Fibroblast of skin of left biceps (primary cell): Measurements from ENCODE around the gene CDC37.
A peak's percentile ranks its signal among the peaks of the same experiment; 100 is the strongest.
"Not testable (repeated sequence)": the region's sequence is repeated elsewhere in the genome, so short reads cannot be mapped to it uniquely, and the experiment has no call there.

Experiments used
- DNase-seq, 2 experiments: peaks; one replicate each; pipeline ENCODE4 v3.0.0-alpha.2; 2013; ENCODE audit warnings: low read depth in 2 of 2

Gene CDC37

DNA sequence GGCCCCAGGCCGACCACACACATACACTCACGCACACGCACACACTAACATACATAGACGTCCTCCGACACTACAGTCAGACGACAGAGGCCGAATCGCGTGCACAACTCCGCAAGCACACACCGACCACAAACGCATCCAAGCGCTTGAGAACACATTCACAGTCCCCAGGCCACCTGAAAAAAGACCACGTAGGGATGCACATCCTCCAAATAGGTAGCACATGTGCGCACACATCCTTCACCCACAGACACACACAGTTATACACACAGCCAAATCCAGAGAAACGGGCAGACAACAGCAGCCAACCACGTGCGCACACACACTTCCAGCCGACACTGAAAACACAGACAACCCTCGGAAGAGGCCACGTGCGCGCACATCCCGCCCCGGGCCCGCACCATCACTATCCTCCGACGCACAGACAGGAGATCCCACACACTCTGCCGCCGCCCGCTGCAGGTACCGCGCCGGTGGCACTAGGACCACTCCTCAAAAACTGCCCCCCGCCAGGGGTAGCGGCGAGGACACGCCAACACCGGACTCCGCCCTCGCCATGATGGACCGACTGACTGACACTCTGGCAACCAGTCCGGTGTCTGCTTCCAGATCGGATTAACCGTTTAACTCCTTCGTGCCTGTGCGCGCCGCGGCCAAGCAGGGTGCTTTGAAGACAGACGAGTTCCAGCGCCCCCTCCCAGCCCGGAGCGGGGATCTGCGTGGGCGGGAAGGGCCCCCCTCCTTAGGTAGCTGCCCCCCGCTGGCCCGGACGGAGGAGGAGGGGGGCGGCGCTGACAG, 16.5 kb upstream of the CDC37 start:
- no peak for DNase-seq

DNA sequence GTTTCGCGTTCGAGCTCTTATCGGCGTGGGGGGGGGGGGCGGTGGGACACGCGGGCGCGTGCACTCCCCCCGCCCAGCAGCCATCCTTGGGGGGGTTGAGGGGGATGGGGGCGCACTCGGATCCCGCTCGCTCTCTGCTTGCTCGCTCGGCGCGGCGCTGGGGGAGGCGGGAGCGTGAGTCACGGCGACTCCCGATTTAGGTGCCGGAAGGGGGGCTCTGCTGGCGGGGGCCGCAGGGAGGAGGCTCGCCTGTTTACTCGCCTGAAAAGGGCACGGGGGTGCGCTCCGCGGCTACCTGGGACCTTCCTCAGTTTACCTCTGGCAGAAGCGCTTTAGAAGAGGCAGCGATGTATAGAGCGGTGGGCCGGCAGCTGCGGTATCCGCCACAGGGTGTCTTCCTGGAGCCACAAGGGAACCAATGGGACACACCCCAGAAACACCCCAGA, 15.9 kb upstream of the CDC37 start:
- DNase-seq: no peak

DNA sequence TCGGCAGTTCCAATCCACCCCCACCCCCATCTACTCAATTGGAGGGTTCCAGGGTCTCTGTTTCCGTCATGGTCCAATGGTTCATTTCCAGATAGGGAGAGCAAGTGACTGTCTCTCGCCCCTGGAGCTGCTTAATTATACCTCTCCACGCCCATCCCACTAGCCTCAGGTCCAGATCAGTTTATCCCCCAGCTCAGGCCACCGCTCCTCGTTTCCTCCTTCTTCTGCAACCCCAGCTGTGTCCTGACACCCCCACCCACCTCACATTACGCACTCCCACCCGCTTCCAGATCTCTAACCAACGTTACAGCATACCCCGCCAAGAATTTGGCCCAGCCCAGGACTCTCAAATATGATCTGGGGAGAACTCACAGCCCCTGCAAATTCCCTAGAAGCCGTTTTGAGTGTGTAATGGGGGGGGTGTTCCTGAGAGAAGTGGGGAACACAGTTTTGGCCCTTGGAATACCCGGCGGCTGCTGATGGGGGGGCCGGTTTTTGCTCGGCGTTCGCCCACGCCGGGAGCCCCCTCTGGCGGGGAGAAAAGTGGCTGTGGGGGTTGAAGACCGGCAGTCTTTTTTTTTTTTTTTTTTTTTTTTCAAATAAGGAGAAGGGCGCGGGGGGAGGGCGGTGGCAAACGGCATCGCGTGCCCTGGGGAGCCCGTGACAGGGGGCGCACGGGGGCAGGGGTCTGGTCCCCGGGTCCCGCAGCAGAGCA, 15.3 kb upstream of the CDC37 start:
- no peak for DNase-seq

DNA sequence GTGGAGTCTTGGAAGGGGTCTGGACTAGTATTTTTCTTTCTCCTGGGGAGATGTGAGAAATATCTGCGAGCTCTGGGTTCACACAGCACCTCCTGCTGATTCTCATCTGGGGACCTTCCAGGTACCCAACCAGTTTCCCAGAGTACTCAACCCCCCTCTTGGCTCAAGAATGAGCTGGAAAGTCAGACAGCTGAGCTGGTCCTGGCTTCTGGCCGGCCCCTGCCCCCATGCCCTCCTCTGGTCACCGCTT, 14.8 kb upstream of the CDC37 start:
- DNase-seq: no peak

DNA sequence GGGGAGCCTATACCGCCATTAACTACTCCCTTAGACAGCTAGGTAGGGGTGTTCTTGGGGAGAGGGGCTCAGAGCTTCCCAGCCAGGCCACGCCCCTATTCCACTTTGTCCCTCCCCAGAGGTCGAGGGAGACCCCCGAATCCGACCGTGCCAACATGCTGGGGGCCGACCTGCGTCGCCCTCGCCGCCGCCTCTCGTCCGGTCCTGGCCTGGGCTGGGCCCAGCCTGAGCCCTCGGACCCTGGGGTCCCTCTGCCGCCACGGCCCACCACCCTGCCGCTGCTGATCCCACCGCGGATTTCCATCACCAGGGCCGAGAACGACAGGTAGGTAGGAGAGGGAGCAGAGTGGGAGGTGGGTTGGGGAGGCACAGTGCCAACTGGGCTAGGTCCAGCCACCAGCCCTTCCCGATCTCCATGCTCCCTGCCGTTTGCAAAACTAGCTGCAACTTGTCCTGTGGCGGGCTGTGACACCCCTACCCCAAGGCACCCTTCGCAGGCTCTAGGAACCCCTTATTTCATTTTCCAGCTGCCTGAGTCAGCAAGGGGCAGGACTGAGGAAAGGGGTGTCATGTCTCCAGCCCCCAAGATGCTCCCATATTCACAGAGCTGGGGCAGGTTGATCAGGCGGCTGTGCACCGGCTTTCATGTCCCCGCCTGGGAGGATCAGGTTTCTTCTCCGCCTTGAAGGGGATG, 14.3 kb upstream of the CDC37 start:
- DNase-seq: no peak

DNA sequence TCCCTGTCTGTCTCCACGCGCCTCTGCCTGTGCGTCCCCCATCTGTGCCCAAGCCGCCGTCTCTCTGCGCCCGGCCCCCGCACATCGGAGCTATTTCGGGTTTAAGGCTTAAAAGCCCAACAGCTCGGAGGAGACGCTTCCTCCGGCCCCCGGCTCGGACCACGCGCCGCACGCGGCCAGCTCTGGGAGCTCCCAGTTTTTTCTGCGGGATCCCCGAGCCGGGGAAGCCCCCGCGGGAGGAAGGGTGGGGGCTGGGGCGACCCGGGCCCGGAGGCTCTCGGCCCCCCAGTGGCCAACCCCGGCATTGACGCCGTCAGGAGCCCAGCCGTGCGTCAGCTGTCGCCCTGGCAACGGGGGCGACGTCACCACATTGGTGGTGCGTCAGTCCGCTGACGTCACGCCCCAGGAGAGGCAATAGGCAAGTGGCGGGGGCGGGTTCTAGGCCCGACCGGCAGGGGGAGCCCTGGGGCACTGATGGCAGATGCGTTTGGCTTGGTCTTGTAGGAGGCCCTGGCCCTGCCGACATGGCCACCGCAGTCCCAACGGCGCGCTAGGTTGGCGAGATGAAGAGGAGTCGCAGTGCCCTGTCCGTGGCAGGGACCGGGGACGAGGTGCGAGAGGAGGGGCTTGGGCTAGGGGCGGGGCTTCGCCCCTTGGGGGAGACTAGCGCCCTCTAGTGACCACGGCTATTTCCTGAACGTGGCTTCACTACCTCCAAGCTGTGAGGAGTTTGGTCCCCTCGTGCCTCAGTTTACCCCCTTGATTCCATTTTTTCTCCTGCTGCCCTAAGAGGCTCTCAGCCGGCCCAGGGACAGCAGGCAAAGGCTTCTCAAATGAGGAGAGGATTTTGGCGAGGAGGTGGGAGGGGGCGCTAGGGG, 13.3 kb upstream of the CDC37 start:
- peak; percentile 60 to 64 for DNase-seq

DNA sequence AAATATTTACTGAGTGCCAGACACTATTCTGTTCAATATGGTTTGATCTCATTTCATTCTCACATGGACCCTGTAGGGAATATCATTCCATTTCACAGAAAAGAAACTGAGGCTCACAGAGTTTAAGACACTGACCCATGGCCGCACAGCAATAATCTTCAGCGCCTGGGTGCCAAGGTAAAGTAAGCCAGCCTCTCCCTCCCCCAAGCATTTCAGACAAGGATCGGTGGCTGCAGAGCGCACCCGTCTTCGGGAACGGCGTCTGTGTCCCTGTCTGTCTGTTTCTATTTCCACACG, 12.7 kb upstream of the CDC37 start:
- DNase-seq: no peak

DNA sequence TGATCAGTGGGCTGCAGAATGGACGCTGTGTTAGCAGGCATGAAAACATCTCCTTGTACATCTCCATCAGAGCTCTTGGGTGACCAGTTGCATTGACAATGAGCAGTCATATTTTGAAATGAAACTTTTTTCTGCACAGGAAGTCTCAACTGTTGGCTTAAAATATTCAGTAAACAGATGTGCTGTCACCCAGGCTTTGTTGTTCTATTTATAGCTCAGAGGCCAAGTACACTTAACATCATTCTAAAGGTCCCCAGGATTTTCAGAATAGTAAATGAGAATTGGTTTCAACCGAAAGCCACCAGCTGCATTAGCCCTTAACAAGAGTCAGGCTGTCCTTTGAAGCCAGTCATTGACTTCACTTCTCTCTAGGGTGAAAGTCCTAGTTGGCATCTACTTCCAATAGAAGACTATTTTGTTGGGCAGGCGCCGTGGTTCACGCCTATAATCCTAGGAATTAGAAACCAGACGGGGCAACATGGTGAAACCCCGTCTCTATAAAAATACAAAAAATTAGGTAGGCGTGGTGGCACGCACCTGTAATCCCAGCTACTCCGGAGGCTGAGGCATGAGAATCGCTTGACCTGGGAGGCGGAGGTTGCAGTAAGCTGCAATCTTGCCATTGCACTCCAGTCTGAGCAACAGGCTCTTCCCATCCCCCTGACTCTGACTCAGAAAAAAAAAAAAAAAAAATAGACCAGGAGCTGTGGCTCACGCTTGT, 9.1 kb upstream of the CDC37 start:
- DNase-seq: no peak

DNA sequence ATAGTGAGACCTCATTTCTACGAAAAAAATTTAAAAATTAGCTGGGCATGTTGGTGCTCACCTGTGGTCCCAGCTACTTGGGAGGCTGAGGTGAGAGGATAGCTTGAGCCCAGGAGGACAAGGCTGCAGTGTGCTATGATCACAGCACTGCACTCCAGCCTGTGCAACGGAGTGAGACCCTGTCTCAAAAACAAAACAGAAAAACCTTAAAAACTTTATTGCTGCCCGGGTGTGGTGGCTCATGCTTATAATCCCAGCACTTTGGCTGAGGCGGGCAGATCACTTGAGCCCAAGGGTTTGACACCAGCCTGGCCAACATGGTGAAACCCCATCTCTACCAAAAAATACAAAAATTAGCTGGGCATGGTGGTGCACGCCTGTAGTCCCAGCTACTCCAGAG, 7.9 kb upstream of the CDC37 start:
- not testable (repeated sequence) for DNase-seq

DNA sequence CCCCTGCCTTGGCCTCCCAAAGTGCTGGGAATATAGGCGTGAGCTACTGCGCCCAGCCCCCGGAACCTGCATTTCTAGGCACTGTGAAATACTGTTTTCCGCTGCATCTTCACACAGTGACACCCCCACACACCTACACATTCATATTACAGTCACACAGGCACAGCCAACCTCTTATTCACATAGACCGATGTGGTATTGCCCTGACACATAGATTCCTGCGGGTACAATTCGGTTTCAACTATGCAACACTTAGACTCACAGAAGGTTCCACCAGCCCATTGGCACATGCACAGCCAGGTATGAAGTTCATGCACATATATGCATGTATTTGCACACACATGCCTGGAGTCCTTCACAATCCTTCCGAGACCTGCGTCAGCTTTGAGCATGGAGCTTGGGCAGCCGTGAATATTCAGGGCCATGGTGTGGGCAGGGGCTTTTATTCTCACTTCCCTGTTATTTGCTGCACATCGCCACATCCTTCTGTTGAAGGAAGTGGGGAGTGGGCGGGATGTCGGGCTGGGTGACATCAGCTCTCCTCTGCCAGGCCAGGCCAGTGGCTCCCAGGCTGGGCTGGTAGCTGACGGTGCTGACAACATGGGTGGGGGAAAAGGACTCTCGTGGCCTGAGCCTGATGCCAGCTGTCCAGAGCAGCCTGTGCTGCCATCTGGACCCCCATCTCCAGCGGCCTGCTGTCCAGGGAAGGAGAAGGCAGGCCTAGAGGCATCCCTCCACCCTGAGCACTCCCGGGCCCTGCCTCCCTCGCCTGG, 5.4 kb upstream of the CDC37 start:
- DNase-seq: no peak

DNA sequence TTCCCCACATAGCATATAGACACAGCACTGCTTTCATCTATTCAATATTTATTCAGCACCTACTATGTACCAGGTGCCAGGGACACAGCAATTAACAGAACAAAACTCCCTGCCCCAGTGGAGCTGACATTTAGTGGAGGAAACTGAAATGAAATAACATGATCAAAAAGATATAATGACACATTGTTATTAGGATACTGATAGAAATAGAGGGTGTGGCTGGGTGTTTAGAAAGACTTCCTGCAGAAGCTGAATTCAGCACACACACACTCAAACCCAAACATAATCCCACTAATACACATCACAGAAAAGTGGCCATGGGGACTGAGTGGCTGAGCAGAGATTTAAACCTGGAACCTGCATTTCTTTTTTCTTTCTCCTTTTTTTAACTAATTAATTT, 3.8 kb upstream of the CDC37 start:
- DNase-seq: no peak

DNA sequence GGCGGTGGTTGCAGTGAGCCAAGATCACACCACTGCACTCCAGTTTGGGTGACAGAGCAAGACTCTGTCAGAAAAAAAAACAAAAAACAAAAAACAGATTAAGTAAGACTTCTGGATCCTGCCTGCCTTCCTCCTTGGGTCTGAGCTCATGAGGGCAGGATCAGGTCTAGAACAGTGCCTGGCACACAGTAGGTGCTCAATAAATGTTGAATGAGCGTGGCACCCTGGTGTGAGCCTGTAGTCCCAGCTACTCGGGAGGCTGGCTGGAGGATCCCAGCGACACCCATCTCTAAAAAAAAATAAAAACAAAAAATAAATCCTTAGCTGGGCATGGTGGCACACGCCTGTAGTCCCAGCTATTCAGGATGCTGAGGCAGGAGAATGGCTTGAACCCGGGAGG, 2.8 kb upstream of the CDC37 start:
- no peak for DNase-seq

DNA sequence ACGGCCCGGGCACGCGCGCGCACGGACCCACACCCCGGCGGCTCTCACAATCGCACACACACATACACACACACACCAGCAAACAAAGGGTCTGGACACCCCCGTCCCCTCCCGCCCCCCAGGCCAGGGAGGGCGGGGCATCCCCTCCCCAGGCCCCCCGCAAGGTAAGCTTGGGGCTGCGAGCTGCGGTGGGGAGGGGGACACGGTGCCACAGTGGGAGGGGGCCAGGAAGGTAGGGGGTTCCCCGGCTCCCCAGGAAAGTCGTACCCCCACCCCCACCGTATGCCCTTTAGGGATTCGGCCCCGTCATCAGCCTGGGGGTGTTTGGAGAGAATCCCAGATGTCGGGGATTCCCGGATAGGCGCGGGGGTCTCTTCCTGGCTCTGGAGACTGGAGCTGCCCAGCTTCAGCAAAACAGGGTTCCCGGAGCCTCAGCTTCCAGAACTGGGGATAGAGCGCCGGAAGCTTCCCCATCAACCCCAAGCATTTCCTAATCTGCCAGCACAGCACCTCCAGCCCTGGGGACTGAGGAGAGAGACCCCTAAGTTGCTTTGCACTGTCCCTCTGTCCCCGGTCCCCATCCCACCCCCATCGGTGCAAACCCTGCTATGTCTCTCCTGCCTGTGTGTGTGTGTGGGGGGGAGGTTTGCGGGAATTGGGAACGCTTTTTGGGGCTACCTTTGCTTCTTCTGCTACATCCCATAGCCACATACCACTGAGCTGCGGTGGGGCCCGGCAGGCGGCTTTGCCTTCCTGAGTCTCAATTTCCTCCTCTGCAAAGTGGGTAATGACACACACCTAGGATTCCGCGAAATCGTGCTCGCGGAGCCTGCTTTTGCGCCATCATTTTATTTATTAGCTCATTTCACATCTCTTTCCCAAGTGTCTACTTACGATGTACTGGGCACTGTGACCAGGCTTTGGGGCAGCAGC, 1.8 kb upstream of the CDC37 start:
- DNase-seq: no peak

DNA sequence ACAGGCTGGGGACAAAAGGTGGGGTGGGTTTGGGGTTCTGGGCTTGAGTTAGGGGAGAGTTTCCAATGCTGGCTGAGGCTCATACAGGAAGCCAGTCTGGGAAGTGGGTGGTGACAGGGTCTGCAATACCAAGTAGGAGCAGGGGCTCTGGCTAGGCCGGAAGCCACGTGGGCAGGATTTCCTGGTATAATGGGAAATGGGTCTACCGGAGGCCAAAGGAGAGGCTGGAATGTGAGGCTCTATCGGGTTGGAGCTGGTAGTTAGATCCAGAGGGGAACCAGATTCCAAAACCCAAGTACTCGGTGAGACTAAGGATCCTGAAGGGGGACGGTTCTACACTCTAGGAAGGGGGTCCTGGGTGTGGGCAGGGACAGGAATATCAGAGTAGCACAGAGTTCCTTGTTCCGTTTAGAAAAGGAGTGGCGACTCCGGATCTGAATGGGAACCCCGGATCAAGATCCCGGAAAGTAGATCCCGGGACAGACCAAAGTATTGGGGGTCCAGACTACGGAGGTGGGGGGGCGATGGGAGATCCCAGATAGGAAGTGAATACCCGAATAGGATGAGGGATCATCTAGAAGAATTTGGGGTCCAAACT, 802 bp downstream of the CDC37 start:
- no peak for DNase-seq

DNA sequence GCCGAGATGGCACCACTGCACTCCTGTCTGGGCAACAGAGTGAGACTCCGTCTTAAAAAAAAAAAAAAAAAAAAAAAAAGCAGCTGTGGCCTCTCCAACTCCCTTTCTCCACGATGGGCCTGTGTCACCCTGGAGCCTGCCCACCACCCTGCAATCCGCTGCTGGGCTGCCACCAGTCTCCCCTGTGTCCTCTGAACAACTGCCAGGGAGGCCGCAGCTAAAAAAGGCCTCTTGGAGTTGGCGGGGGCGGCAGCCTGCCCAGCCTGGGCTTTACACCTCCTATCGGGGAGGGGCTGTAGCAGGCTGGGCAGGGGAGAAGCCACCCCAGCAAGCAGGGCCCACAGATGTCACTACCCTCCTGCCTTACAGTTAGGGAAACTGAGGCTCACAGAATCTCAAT, 3.5 kb downstream of the CDC37 start:
- DNase-seq: no peak

DNA sequence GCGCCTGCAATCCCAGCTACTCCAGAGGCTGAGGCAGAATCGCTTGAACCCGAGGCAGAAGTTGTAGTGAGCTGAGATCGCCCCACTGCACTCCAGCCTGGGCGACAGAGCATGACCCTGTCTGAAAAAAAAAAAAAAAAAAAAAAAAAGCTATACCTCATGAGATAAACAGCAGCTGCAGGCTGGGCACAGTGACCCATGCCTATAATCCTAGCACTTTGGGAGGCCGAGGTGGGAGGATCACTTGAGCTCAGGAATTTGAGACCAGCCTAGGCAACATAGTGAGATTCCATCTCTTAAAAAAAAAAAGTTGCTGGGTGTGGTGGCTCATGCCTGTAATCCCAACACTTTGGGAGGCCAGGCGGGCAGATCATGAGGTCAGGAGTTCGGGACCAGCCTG, 4.0 kb downstream of the CDC37 start:
- DNase-seq: not testable (repeated sequence)

DNA sequence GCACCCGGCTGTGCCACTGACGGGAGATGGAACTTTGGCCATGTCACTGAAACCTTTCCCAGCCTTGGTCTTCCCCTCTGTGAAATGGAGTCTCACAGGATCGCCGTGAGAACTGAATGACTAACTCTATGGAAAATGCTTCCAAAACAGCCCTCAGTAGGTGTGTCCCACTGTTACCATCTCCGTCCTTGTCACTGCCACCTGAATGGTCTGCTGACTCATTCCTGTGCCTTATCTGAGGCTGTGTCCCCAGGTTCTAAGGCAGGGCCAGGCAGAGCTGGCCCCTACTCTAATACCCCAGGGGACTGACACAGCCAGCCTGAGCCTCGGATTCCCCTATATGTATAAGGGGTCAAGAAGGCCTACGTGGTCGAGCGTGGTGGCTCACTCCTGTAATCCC, 4.5 kb downstream of the CDC37 start:
- no peak for DNase-seq

DNA sequence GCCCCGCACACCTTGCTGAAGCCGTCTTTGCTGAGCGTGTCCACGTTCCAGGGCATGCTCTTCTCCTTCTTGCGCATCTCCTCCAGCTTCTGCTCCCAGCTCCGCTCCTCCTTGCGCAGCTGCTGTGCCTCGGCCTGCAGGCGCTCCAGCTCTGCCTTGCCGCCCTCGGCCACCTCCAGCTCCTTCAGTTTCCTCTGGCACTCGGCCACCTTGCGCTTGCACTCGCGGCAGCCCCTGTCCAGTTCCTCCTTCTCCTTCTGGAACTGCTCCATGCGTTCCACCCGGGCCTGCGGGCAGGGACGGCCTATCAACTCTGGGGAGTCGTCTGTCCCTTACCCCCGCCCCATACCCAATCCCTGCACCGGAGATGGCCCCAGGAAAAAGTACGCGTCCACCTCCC, 7.4 kb downstream of the CDC37 start:
- DNase-seq: no peak

DNA sequence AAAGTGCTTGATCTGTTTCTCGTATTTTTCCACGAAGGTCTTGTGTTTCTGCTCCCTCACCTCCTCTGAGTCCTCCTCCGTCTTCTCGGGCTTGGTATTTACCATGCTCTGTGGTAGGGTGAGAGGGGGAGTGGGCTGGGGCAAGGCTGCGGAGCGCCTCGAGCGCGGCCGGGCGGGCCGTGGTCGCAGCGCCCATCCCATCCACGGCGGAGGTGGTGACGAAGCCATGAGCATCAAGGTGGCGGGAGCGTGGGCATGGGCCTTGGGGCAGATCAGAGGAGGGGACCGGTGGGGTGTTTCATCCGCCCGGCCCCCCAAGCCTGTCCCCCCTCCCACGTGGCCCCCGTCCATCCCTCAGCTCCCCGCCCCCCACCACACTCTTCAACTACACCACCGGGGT, 7.9 kb downstream of the CDC37 start:
- no peak for DNase-seq
